HepG2 (cell line): ENCODE measurements around the gene CSHL1. TPM values are rescaled to one million over a fixed set of nuclear protein-coding genes. Genes with fewer than 3 reads are reported as not detected.

Experiments
- AHR ChIP-seq: IDR thresholded peaks from 2 replicates; pipeline ENCODE4 v1.6.1; 2018; ENCODE audit warnings: missing genetic modification reagents, missing compliant biosample characterization
- FOXK2 ChIP-seq: fragments of 450-650 bp; IDR thresholded peaks from 2 replicates; pipeline ENCODE4 v1.6.1; 2016
- FOXP1 ChIP-seq, 2 experiments: fragments of 450-650 bp in 1 of 2; IDR thresholded peaks; 2 replicates each; pipeline ENCODE4 v1.6.1; 2017 to 2018; ENCODE audit warnings: antibody characterized with exemption in 1 of 2
- HNRNPL ChIP-seq: fragments of 200-400 bp; formaldehyde crosslinking; IDR thresholded peaks from 2 replicates; pipeline ENCODE4 v1.6.1; 2017; ENCODE audit warnings: mild to moderate bottlenecking, low read depth, low read length
- HOXA5 ChIP-seq: sonication (generic); formaldehyde crosslinking; IDR thresholded peaks from 2 replicates; pipeline ENCODE4 v1.4.0; 2020; ENCODE audit warnings: missing genetic modification reagents
- IKZF4 ChIP-seq: sonication (generic); formaldehyde crosslinking; IDR thresholded peaks from 2 replicates; pipeline ENCODE4 v1.5.1; 2020; ENCODE audit warnings: borderline replicate concordance, mild to moderate bottlenecking, low read depth, missing genetic modification reagents; ENCODE audit errors: not compliant biosample characterization
- MEIS1 ChIP-seq: sonication (generic); formaldehyde crosslinking; IDR thresholded peaks from 2 replicates; pipeline ENCODE4 v1.9.0; 2021; ENCODE audit warnings: mild to moderate bottlenecking, missing genetic modification reagents, moderate library complexity, borderline replicate concordance
- MTA3 ChIP-seq: sonication (generic); formaldehyde crosslinking; IDR thresholded peaks from 2 replicates; pipeline ENCODE4 v1.4.0; 2020; ENCODE audit warnings: missing genetic modification reagents
- PCBP1 ChIP-seq: fragments of 200-400 bp; formaldehyde crosslinking; IDR thresholded peaks from 2 replicates; pipeline ENCODE4 v1.6.1; 2017; ENCODE audit warnings: mild to moderate bottlenecking, low read depth, low read length, borderline replicate concordance
- POLR2AphosphoS5 ChIP-seq: IDR thresholded peaks from 2 replicates; pipeline ENCODE4 v1.6.1; 2012; ENCODE audit warnings: low read depth, low read length
- SMAD1 ChIP-seq: sonication (generic); formaldehyde crosslinking; IDR thresholded peaks from 2 replicates; pipeline ENCODE4 v1.4.0; 2020; ENCODE audit warnings: missing genetic modification reagents, low read depth, mild to moderate bottlenecking, borderline replicate concordance
- TBX3 ChIP-seq: fragments of 450-650 bp; IDR thresholded peaks from 2 replicates; pipeline ENCODE4 v1.6.1; 2017; ENCODE audit warnings: antibody characterized with exemption, mild to moderate bottlenecking, inconsistent platforms, borderline replicate concordance
- ZNF510 ChIP-seq: sonication (generic); formaldehyde crosslinking; IDR thresholded peaks from 2 replicates; pipeline ENCODE4 v1.4.0; 2020; ENCODE audit warnings: low read depth, mild to moderate bottlenecking, missing genetic modification reagents
- ZNF543 ChIP-seq: sonication (generic); formaldehyde crosslinking; IDR thresholded peaks from 2 replicates; pipeline ENCODE4 v1.4.0; 2020; ENCODE audit warnings: mild to moderate bottlenecking, missing genetic modification reagents
- ZNF850 ChIP-seq: sonication (generic); formaldehyde crosslinking; conservative IDR thresholded peaks from 2 replicates; pipeline ENCODE4 v1.9.0; 2021; ENCODE audit warnings: mild to moderate bottlenecking, missing genetic modification reagents
- polyA plus RNA-seq, 8 experiments: library from polyadenylated mRNA; depleted of rRNA in 3 of 8; stranded (reverse) in 7 of 8; unstranded in 1 of 8; fragments of >200 nt; fragmentation: Illumina TruSeq in 4 of 8; extraction: Trizol in 4 of 8; gene quantifications; 2 replicates each; pipeline versions ENCODE4 v1.2.1 to v1.2.3, GENCODE V29; 2011 to 2016; ENCODE audit warnings: low read depth in 4 of 8, missing spikeins in 1 of 8, mixed read lengths in 1 of 8; ENCODE audit not compliant: insufficient read depth in 1 of 8
- total RNA-seq, 5 experiments: library from RNA; depleted of rRNA; stranded (reverse); fragments of >200 nt; fragmentation: Illumina TruSeq; extraction: Trizol; gene quantifications; 2 replicates each; pipeline ENCODE4 v1.2.3, GENCODE V29; 2016; ENCODE audit warnings: low read depth in 1 of 5
- TF ChIP-seq, protein P1 (sequence below): sonication (generic); formaldehyde crosslinking; IDR thresholded peaks from 2 replicates; pipeline ENCODE4 v1.4.0; 2020; ENCODE audit warnings: missing genetic modification reagents
- TF ChIP-seq, protein P2 (sequence below): sonication (generic); formaldehyde crosslinking; IDR thresholded peaks from 2 replicates; pipeline ENCODE4 v1.5.0; 2020; ENCODE audit warnings: missing genetic modification reagents
- TF ChIP-seq, protein P3 (sequence below): sonication (generic); formaldehyde crosslinking; IDR thresholded peaks from 2 replicates; pipeline ENCODE4 v1.8.0; 2022; ENCODE audit warnings: missing genetic modification reagents, mild to moderate bottlenecking, moderate library complexity, borderline replicate concordance
- TF ChIP-seq, protein P4 (sequence below): sonication (generic); formaldehyde crosslinking; IDR thresholded peaks from 2 replicates; pipeline ENCODE4 v1.5.1; 2020; ENCODE audit warnings: missing genetic modification reagents, mild to moderate bottlenecking, borderline replicate concordance
- TF ChIP-seq, protein P5 (sequence below): sonication (generic); formaldehyde crosslinking; IDR thresholded peaks from 2 replicates; pipeline ENCODE4 v1.5.0; 2020; ENCODE audit warnings: missing genetic modification reagents, mild to moderate bottlenecking, borderline replicate concordance
- TF ChIP-seq, protein P6 (sequence below): sonication (generic); formaldehyde crosslinking; IDR thresholded peaks from 2 replicates; pipeline ENCODE4 v1.5.0; 2020; ENCODE audit warnings: missing genetic modification reagents, mild to moderate bottlenecking, borderline replicate concordance

The CSHL1 gene
- total and polyA plus RNA-seq, 2 of the 13 experiments (the other 11 are each of a cell fraction or from before 2014, with no cell fraction given), result not detected

DNA sequence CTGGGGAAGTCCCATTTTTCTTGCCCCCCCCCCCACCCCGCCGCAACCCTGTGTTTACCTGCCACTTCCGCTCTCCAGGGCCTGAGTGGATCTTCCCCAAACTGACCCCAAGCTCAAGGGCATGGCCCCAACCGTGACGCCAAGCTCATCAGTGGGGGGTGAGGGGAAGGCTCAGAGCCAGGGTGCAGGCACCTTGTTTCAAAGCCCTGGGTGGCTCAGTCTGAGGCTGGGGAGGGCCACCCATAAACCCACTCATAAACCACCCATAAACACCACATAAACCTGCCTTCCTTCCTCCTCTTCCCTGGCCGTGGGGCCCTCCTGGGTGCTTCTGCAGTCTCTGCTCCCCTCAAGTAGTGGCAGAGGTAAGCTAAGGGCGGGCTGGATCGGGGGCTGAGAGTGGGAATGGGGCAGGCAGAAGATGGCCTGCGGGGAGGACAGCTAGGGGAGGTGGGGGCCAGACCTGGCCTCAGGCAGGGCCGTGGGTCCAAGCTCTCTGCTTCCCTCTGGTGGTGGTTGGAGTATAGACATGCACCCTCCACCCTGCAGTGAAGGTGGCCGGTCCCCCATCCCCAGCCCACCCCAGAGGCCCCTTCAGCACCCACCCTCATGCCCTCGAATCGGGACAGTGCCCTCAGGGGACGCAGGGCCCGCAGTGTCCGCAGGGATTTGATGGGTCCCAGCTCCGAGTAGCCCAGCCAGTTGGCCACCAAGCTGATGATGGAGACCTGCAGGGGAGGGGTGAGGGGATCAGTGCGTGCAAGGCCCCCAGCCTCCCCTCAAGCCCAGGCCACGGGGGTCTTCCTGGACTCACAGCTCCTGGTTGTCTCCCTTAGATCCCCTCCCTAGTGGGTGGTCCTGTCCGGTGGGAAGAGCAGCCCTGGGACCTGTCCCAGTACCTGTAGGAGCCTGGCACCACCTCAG is 35.6 kb upstream of the CSHL1 start (continued):
- TF ChIP-seq, protein P1, sequence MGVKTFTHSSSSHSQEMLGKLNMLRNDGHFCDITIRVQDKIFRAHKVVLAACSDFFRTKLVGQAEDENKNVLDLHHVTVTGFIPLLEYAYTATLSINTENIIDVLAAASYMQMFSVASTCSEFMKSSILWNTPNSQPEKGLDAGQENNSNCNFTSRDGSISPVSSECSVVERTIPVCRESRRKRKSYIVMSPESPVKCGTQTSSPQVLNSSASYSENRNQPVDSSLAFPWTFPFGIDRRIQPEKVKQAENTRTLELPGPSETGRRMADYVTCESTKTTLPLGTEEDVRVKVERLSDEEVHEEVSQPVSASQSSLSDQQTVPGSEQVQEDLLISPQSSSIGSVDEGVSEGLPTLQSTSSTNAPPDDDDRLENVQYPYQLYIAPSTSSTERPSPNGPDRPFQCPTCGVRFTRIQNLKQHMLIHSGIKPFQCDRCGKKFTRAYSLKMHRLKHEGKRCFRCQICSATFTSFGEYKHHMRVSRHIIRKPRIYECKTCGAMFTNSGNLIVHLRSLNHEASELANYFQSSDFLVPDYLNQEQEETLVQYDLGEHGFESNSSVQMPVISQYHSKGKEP (CRISPR knock-in tag), result no peak
- TF ChIP-seq, protein P2, sequence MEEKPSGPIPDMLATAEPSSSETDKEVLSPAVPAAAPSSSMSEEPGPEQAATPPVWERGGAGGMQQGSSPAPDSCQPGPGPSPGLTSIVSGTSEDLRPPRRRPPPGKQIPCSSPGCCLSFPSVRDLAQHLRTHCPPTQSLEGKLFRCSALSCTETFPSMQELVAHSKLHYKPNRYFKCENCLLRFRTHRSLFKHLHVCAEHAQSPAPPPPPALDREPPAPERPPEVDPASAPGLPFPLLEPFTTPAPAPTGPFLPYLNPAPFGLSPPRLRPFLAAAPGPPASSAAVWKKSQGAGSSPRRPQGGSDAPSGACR, result no peak
- TF ChIP-seq PCBP1 (0 out of 2 replicates have a peak, but pooled peaks have one; percentile 57), HNRNPL (no peak), FOXP1 (IDR thresholded peaks at IDR 0.05) (no peak), FOXP1 (CRISPR knock-in tag; IDR thresholded peaks at IDR 0.05) (no peak), IKZF4 (no peak), AHR (CRISPR knock-in tag) (0 out of 2 replicates have a peak, but pooled peaks have one; percentile 65), SMAD1 (CRISPR knock-in tag) (no peak), ZNF850 (no peak), MTA3 (CRISPR knock-in tag) (no peak), ZNF543 (CRISPR knock-in tag) (peak; percentile 61; the same call in 1 of the 2 replicates), FOXK2 (no peak), TBX3 (no peak), ZNF510 (CRISPR knock-in tag) (no peak), HOXA5 (CRISPR knock-in tag) (no peak), MEIS1 (CRISPR knock-in tag) (peak; percentile 51; the same call in 1 of the 2 replicates), POLR2AphosphoS5 (no peak)
- TF ChIP-seq, protein P3, sequence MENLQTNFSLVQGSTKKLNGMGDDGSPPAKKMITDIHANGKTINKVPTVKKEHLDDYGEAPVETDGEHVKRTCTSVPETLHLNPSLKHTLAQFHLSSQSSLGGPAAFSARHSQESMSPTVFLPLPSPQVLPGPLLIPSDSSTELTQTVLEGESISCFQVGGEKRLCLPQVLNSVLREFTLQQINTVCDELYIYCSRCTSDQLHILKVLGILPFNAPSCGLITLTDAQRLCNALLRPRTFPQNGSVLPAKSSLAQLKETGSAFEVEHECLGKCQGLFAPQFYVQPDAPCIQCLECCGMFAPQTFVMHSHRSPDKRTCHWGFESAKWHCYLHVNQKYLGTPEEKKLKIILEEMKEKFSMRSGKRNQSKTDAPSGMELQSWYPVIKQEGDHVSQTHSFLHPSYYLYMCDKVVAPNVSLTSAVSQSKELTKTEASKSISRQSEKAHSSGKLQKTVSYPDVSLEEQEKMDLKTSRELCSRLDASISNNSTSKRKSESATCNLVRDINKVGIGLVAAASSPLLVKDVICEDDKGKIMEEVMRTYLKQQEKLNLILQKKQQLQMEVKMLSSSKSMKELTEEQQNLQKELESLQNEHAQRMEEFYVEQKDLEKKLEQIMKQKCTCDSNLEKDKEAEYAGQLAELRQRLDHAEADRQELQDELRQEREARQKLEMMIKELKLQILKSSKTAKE (CRISPR knock-in tag), result 0 out of 2 replicates have a peak, but pooled peaks have one; percentile 16
- TF ChIP-seq, protein P4, sequence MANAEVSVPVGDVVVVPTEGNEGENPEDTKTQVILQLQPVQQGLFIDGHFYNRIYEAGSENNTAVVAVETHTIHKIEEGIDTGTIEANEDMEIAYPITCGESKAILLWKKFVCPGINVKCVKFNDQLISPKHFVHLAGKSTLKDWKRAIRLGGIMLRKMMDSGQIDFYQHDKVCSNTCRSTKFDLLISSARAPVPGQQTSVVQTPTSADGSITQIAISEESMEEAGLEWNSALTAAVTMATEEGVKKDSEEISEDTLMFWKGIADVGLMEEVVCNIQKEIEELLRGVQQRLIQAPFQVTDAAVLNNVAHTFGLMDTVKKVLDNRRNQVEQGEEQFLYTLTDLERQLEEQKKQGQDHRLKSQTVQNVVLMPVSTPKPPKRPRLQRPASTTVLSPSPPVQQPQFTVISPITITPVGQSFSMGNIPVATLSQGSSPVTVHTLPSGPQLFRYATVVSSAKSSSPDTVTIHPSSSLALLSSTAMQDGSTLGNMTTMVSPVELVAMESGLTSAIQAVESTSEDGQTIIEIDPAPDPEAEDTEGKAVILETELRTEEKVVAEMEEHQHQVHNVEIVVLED (CRISPR knock-in tag), result no peak
- TF ChIP-seq, protein P5, sequence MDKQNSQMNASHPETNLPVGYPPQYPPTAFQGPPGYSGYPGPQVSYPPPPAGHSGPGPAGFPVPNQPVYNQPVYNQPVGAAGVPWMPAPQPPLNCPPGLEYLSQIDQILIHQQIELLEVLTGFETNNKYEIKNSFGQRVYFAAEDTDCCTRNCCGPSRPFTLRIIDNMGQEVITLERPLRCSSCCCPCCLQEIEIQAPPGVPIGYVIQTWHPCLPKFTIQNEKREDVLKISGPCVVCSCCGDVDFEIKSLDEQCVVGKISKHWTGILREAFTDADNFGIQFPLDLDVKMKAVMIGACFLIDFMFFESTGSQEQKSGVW (CRISPR knock-in tag), result no peak
- TF ChIP-seq, protein P6, sequence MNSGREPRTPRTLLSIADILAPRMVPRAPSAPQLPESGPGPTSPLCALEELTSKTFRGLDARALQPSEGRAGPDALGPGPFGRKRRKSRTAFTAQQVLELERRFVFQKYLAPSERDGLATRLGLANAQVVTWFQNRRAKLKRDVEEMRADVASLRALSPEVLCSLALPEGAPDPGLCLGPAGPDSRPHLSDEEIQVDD (CRISPR knock-in tag), result no peak
